A673 (cell line): ENCODE data around the gene PDPN. TPM values are rescaled to one million over a fixed set of nuclear protein-coding genes. Genes with fewer than 3 reads are reported as not detected.

Experiments used
- BruUV-seq: library from RNA; stranded (reverse); fragments of 400-500 nt; replicated peaks from 2 replicates; lab custom pipeline; 2021; lab: Mats Ljungman, UMichigan
- CTCF ChIA-PET: fragments of 300-600 bp; sonication (Branson Sonifier 250); formaldehyde crosslinking; loops from one replicate; lab custom pipeline; 2022; ENCODE audit warnings: antibody characterized with exemption; lab: Charles Lee
- POLR2A ChIA-PET: fragments of 300-600 bp; sonication (Branson Sonifier 250); formaldehyde crosslinking; loops from one replicate; lab custom pipeline; 2022; ENCODE audit warnings: antibody characterized with exemption; ENCODE audit not compliant: low non-redundant PET; lab: Charles Lee
- DNase-seq: peaks from one replicate; pipeline ENCODE4 v3.0.0-alpha.2; 2015; ENCODE audit warnings: low spot score
- H3K27ac ChIP-seq: fragments of 200-600 bp; sonication (generic); 2 replicates; pipeline ENCODE4 v1.5.1; 2016; ENCODE audit warnings: mixed run types, low read depth, mild to moderate bottlenecking, mixed read lengths, antibody characterized with exemption, low read length; ENCODE audit not compliant: poor library complexity, severe bottlenecking
- H3K27me3 ChIP-seq: fragments of 200-600 bp; sonication (generic); replicated peaks from 2 replicates; pipeline ENCODE4 v1.6.1; 2017; ENCODE audit warnings: mixed run types, low read depth, mild to moderate bottlenecking, mixed read lengths, antibody characterized with exemption, low read length; ENCODE audit not compliant: insufficient read depth, poor library complexity
- H3K36me3 ChIP-seq: fragments of 200-600 bp; sonication (generic); 2 replicates; pipeline ENCODE4 v1.6.1; 2016; ENCODE audit warnings: mixed run types, mild to moderate bottlenecking, mixed read lengths, antibody characterized with exemption, low read length; ENCODE audit not compliant: insufficient read depth, poor library complexity, severe bottlenecking
- H3K4me1 ChIP-seq: fragments of 200-600 bp; sonication (generic); 2 replicates; pipeline ENCODE4 v1.6.1; 2017; ENCODE audit warnings: mixed run types, mild to moderate bottlenecking, mixed read lengths, antibody characterized with exemption, low read length; ENCODE audit not compliant: insufficient read depth, poor library complexity, severe bottlenecking
- H3K4me3 ChIP-seq: fragments of 200-600 bp; sonication (generic); 2 replicates; pipeline ENCODE4 v1.5.1; 2016; ENCODE audit warnings: low read depth, mixed run types, mild to moderate bottlenecking, mixed read lengths, low read length; ENCODE audit not compliant: poor library complexity, severe bottlenecking
- H3K9me3 ChIP-seq: fragments of 200-600 bp; sonication (generic); 2 replicates; pipeline ENCODE4 v1.6.1; 2016; ENCODE audit warnings: mixed run types, low read depth, mild to moderate bottlenecking, mixed read lengths, antibody characterized with exemption, low read length; ENCODE audit not compliant: poor library complexity, severe bottlenecking
- EZH2 ChIP-seq: fragments of 200-600 bp; sonication (generic); IDR thresholded peaks from 2 replicates; pipeline ENCODE4 v1.6.1; 2017; ENCODE audit warnings: borderline replicate concordance, low read depth, mild to moderate bottlenecking, mixed read lengths, antibody characterized with exemption, low read length; ENCODE audit not compliant: poor library complexity, severe bottlenecking
- intact Hi-C: fragments of 100-400 bp; cut with micrococcal nuclease; formaldehyde crosslinking; loops from one replicate; pipeline ENCODE4 v1.10.0; 2022; ENCODE audit not compliant: unreplicated experiment
- total RNA-seq: library from RNA; stranded (reverse); gene quantifications from 2 replicates; pipeline ENCODE4 v1.2.3, GENCODE V29; 2021
- TF ChIP-seq, protein P1 (sequence below): fragments of 300-800, 200-600 bp; sonication (generic); conservative IDR thresholded peaks from 2 replicates; pipeline ENCODE4 v1.5.1; 2017; ENCODE audit warnings: low read depth, mild to moderate bottlenecking, antibody characterized with exemption, low read length, moderate library complexity, mixed read lengths

PDPN gene
- total RNA-seq, 1 experiment from 2014 or later, result 30.2 TPM

DNA sequence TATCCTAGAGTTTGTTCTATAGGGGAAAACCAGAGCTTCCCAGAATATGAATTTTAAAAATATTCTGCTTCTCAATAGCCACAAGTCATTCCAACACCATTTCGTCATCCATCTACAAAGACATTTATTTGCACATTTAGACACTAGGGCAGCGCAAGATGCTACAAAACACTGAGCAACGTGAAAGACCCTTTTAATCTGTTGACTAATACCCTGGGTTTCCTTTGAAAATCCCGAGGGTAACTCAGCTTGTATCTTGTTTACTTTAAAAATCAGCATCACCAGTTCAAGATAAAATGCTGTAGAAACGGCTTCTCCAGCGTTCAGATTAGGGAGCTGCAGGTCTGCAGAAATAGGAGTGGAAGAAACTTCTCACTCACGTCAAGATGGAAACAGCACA lies 13.5 kb downstream of the PDPN start:
- no TSS peak for BruUV-seq
- Histone ChIP-seq H3K27me3 (no peaks in the 10 kb centered on the region), H3K36me3 (no peaks in the 10 kb centered on the region), H3K4me3 (no peak overlapping the region), H3K9me3 (no peaks in the 10 kb centered on the region), H3K27ac (no peak overlapping the region), H3K4me1 (no peaks in the 10 kb centered on the region)
- DNase-seq, result no peak
- POLR2A ChIA-PET, result no interaction called here
- TF ChIP-seq, protein P1, sequence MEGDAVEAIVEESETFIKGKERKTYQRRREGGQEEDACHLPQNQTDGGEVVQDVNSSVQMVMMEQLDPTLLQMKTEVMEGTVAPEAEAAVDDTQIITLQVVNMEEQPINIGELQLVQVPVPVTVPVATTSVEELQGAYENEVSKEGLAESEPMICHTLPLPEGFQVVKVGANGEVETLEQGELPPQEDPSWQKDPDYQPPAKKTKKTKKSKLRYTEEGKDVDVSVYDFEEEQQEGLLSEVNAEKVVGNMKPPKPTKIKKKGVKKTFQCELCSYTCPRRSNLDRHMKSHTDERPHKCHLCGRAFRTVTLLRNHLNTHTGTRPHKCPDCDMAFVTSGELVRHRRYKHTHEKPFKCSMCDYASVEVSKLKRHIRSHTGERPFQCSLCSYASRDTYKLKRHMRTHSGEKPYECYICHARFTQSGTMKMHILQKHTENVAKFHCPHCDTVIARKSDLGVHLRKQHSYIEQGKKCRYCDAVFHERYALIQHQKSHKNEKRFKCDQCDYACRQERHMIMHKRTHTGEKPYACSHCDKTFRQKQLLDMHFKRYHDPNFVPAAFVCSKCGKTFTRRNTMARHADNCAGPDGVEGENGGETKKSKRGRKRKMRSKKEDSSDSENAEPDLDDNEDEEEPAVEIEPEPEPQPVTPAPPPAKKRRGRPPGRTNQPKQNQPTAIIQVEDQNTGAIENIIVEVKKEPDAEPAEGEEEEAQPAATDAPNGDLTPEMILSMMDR, result no peak
- no peak for TF ChIP-seq EZH2
- CTCF ChIA-PET, result no interaction called here
- intact Hi-C loops, result no loop called here

DNA sequence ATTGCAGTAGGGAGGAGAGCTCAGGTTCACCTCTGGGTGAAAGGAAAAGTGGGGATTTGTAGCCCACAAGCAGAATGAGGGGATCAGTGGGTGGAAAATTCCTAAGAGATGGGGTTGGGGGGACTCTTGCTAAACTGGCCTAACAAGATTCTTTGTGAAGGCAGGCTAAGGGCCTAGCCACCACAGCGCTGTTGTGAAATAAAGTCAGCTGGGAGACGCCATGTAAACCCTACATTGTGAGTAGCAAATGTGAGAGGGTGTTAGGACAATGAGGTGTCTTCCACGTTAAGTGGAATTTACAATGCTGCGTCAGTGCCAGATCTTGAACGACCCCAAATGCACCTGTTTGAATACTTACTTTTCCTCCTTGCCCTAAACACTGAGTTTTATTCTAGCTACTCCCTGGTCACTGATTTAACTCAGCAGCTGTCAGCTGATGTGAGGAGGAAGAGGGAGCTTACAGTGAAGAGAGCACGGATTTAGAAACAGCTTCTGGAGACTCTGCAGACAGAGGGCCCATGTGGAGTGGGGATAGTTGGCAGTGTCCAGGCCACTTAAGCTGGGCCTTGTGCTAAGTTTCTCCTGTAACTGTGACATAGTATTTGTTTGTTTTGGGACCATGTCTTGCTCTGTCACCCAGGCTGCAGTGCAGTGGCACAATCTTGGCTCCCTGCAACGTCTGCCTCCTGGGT lies 17.3 kb downstream of the PDPN start:
- TF ChIP-seq, protein P1, result no peak
- no peak for TF ChIP-seq EZH2
- intact Hi-C loops, result no loop called here
- no peak for DNase-seq
- no peak overlapping the region for H3K4me3 ChIP-seq
- no TSS peak for BruUV-seq
- no peaks in the 10 kb centered on the region for H3K9me3 ChIP-seq
- POLR2A ChIA-PET, result no interaction called here
- no peaks in the 10 kb centered on the region for H3K27me3 ChIP-seq
- H3K36me3 ChIP-seq, result no peaks in the 10 kb centered on the region
- H3K4me1 ChIP-seq, result no peaks in the 10 kb centered on the region
- CTCF ChIA-PET, result no interaction called here
- H3K27ac ChIP-seq, result no peak overlapping the region

DNA sequence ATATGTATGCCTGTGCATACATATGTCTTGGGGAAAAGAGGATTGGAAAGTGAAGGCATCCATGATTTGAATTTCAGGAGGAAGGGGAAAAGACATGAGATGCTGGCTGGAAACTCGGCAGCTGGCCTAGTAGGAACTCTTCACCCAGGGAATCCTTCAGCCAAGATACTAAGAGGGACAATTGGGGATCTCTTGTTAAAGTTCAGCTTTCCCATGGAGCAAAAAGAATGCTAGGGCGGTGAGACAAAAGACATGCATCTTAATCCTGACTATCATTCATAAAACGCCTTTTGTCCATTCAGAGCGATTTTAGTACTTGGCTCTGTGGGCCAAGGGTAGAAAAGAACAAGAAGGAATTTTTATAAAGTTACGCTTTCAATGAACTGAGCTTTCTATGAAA lies 20.5 kb downstream of the PDPN start:
- H3K36me3 ChIP-seq, result no peaks in the 10 kb centered on the region
- no peak overlapping the region for H3K27ac ChIP-seq
- intact Hi-C loops, result no loop called here
- CTCF ChIA-PET, result no interaction called here
- H3K4me3 ChIP-seq, result no peak overlapping the region
- TF ChIP-seq, protein P1, result no peak
- no peak for TF ChIP-seq EZH2
- no peak for DNase-seq
- BruUV-seq, result no TSS peak
- H3K4me1 ChIP-seq, result no peaks in the 10 kb centered on the region
- no peaks in the 10 kb centered on the region for H3K27me3 ChIP-seq
- POLR2A ChIA-PET, result no interaction called here
- H3K9me3 ChIP-seq, result no peaks in the 10 kb centered on the region
